ENCODE results near the gene HIRIP3. TPM values are rescaled to one million over a fixed set of nuclear protein-coding genes. Genes with fewer than 3 reads are reported as not detected.
A peak's percentile ranks its signal among the peaks of the same experiment; 100 is the strongest.

The HIRIP3 gene
- total and polyA plus RNA-seq, 2 of the 13 experiments (the other 11 are each of a cell fraction or from before 2014, with no cell fraction given), result 12.6 to 17.2 TPM

- no peak for TF ChIP-seq ZBTB43 (CRISPR knock-in tag; conservative IDR thresholded peaks at IDR 0.05)
Measured at GRCh38 chr16:29986231-29986630, 9.2 kb downstream of the HIRIP3 start (continued).

- Histone ChIP-seq H3K27ac (ENCODE audit: extremely low read length, insufficient read depth, low read length) (no peak overlapping the region), H3K9ac (ENCODE audit: insufficient read depth, low read depth, low read length) (no peak overlapping the region), H3K27me3 (ENCODE audit: control insufficient read depth in 1 of 2, insufficient read depth in 2 of 2, low read length in 2 of 2) (no peaks in the 10 kb centered on the region), H3K79me2 (ENCODE audit: insufficient read depth, low read length) (no peaks in the 10 kb centered on the region), H3K36me3 (replicated peaks in 1 of 2; ENCODE audit: control insufficient read depth in 1 of 2, insufficient read depth in 2 of 2, low read length in 2 of 2) (peaks cover 59 to 100% of the 10 kb centered on the region in 2 experiments), H3K9me3 (ENCODE audit: low read length) (no peaks in the 10 kb centered on the region), H3K4me3 (replicated peaks in 1 of 3; ENCODE audit: insufficient read depth in 1 of 3, low read depth in 2 of 3, low read length in 3 of 3) (no peak overlapping the region), H3K4me2 (ENCODE audit: low read depth, low read length) (no peak overlapping the region), H2AFZ (ENCODE audit: low read length) (no peak overlapping the region), H3K4me1 (ENCODE audit: insufficient read depth, low read length) (no peaks in the 10 kb centered on the region), H4K20me1 (ENCODE audit: insufficient read depth, low read length) (no peaks in the 10 kb centered on the region)
- ATAC-seq (no peak), FAIRE-seq (no peak), DNase-seq (ENCODE audit: low spot score) (no peak)
- ChIA-PET CTCF (ENCODE audit: low intra/inter-chr PET ratio, low total read pairs) (no interaction called here), POLR2A (interaction anchor here (1.3 kb wide), 1 partner anchor 12 kb away, joined by 6 read pairs; no protein-coding TSS in a partner anchor)
- in situ Hi-C loops (cut with HindIII; ENCODE audit: extremely low pct_ligation_motif_present, low pct_unique_long_range_greater_than_20kb) (no loop called here), intact Hi-C loops (cut with micrococcal nuclease; ENCODE audit: unreplicated experiment) (no loop called here)
- no TSS peak for BruUV-seq (replicated peaks)
- 98% methylated on average over 26 of the region's 28 CpGs for WGBS (ENCODE audit: low lambda C conversion rate)
- peak; percentile 60 for TF ChIP-seq AGO2 (optimal IDR thresholded peaks at IDR 0.05; ENCODE audit: low read depth, low read length)
- TF ChIP-seq RBFOX2 (IDR thresholded peaks at IDR 0.05; ENCODE audit: low read depth, low read length), result peak; percentile 54; the same call in 1 of the 2 replicates
- TF ChIP-seq RXRB (CRISPR knock-in tag; IDR thresholded peaks at IDR 0.05; ENCODE audit: borderline replicate concordance), result no peak
Measured at GRCh38 chr16:29985271-29985811, 10.1 kb downstream of the HIRIP3 start.

GRCh38 chr16:29984764-29985147 is 10.7 kb downstream of the HIRIP3 start:
- H3K9ac ChIP-seq (ENCODE audit: insufficient read depth, low read depth, low read length), result no peak overlapping the region
- ChIA-PET CTCF (ENCODE audit: low intra/inter-chr PET ratio, low total read pairs) (no interaction called here), POLR2A (no interaction called here)
- no TSS peak for BruUV-seq (replicated peaks)
- no peak overlapping the region for H3K4me2 ChIP-seq (ENCODE audit: low read depth, low read length)
- H3K4me3 ChIP-seq (replicated peaks in 1 of 3; ENCODE audit: insufficient read depth in 1 of 3, low read depth in 2 of 3, low read length in 3 of 3), result no peak overlapping the region
- no peaks in the 10 kb centered on the region for H4K20me1 ChIP-seq (ENCODE audit: insufficient read depth, low read length)
- H3K36me3 ChIP-seq (replicated peaks in 1 of 2; ENCODE audit: control insufficient read depth in 1 of 2, insufficient read depth in 2 of 2, low read length in 2 of 2), result peaks cover 64 to 100% of the 10 kb centered on the region in 2 experiments
- ATAC-seq, result no peak
- WGBS (ENCODE audit: low lambda C conversion rate), result 94% methylated on average over 5 of the region's 5 CpGs
- no peak for DNase-seq (ENCODE audit: low spot score)
- in situ Hi-C loops (cut with HindIII; ENCODE audit: extremely low pct_ligation_motif_present, low pct_unique_long_range_greater_than_20kb), result no loop called here
- no peak overlapping the region for H2AFZ ChIP-seq (ENCODE audit: low read length)
- H3K27me3 ChIP-seq (ENCODE audit: control insufficient read depth in 1 of 2, insufficient read depth in 2 of 2, low read length in 2 of 2), result no peaks in the 10 kb centered on the region
- no peaks in the 10 kb centered on the region for H3K4me1 ChIP-seq (ENCODE audit: insufficient read depth, low read length)
- no peaks in the 10 kb centered on the region for H3K79me2 ChIP-seq (ENCODE audit: insufficient read depth, low read length)
- H3K27ac ChIP-seq (ENCODE audit: extremely low read length, insufficient read depth, low read length), result no peak overlapping the region
- intact Hi-C loops (cut with micrococcal nuclease; ENCODE audit: unreplicated experiment), result no loop called here
- H3K9me3 ChIP-seq (ENCODE audit: low read length), result no peaks in the 10 kb centered on the region
- no peak for FAIRE-seq
- TF ChIP-seq IRF2 (CRISPR knock-in tag; IDR thresholded peaks at IDR 0.05), result no peak
- TF ChIP-seq TEAD2 (CRISPR knock-in tag; IDR thresholded peaks at IDR 0.05), result no peak
- TF ChIP-seq ZBTB25 (CRISPR knock-in tag; IDR thresholded peaks at IDR 0.05), result no peak
- TF ChIP-seq SNAI1 (CRISPR knock-in tag; IDR thresholded peaks at IDR 0.05; ENCODE audit: borderline replicate concordance), result no peak
- TF ChIP-seq TP53 (CRISPR knock-in tag; conservative IDR thresholded peaks at IDR 0.05), result no peak
- TF ChIP-seq GMEB2 (CRISPR knock-in tag; IDR thresholded peaks at IDR 0.05; ENCODE audit: low read depth), result no peak
- no peak for TF ChIP-seq SRSF9 (IDR thresholded peaks at IDR 0.05; ENCODE audit: borderline replicate concordance, insufficient read depth, low read depth, low read length, poor library complexity, severe bottlenecking)
- TF ChIP-seq, protein P1, sequence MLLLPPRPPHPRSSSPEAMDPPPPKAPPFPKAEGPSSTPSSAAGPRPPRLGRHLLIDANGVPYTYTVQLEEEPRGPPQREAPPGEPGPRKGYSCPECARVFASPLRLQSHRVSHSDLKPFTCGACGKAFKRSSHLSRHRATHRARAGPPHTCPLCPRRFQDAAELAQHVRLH (CRISPR knock-in tag; IDR thresholded peaks at IDR 0.05; ENCODE audit: borderline replicate concordance, low read depth), result no peak
- TF ChIP-seq PHB2 (IDR thresholded peaks at IDR 0.05; ENCODE audit: partially characterized antibody), result no peak

Measured in HepG2 (cell line).